HEK293 (cell line): ENCODE measurements around the gene NAP1L4.

ENCODE experiments used
- CTCF ChIA-PET: fragments of 350-600 bp; formaldehyde crosslinking; extraction: SDS; loops from one replicate; lab custom pipeline; 2021; ENCODE audit warnings: antibody characterized with exemption; lab: Yijun Ruan, JAX
- POLR2A ChIA-PET: fragments of 300-600 bp; formaldehyde crosslinking; extraction: SDS; loops from one replicate; lab custom pipeline; 2020; ENCODE audit warnings: antibody characterized with exemption, inconsistent platforms; lab: Yijun Ruan, JAX
- H3K27ac ChIP-seq: fragments of 200-500 bp; sonication (Bioruptor generic); 2 replicates; pipeline ENCODE4 v1.5.1; 2014; ENCODE audit warnings: low read depth, low read length, control low read depth, inconsistent platforms; ENCODE audit errors: extremely low read depth
- H3K36me3 ChIP-seq, 2 experiments: fragments of 200-500 bp in 1 of 2; sonication (Bioruptor generic) in 1 of 2; 1 replicate in 1 of 2; 2 replicates in 1 of 2; pipeline ENCODE4 v1.5.1; 2014 to 2017; ENCODE audit warnings: inconsistent platforms in 2 of 2, low read length in 2 of 2; ENCODE audit not compliant: control insufficient read depth in 2 of 2, insufficient read depth in 1 of 2
- H3K4me1 ChIP-seq: fragments of 200-500 bp; sonication (Bioruptor generic); 2 replicates; pipeline ENCODE4 v1.5.1; 2014; ENCODE audit warnings: mild to moderate bottlenecking, low read length, inconsistent platforms; ENCODE audit not compliant: control insufficient read depth, insufficient read depth
- H3K4me3 ChIP-seq: 2 replicates; pipeline ENCODE4 v1.5.1; 2011; ENCODE audit warnings: low read depth, mild to moderate bottlenecking, control low read depth, low read length, moderate library complexity
- H3K9me3 ChIP-seq: fragments of 200-500 bp; sonication (Bioruptor generic); 2 replicates; pipeline ENCODE4 v1.5.1; 2014; ENCODE audit warnings: low read depth, low read length, inconsistent platforms; ENCODE audit not compliant: control insufficient read depth, insufficient read depth
- YY2 ChIP-seq: fragments of 450-650 bp; formaldehyde crosslinking; IDR thresholded peaks from 2 replicates; pipeline ENCODE4 v1.5.1; 2016; ENCODE audit warnings: missing biosample characterization, missing genetic modification characterization
- ZBTB48 ChIP-seq: fragments of 450-650 bp; formaldehyde crosslinking; IDR thresholded peaks from 2 replicates; pipeline ENCODE4 v1.5.1; 2016; ENCODE audit warnings: missing biosample characterization, missing genetic modification characterization
- ZBTB49 ChIP-seq: fragments of 450-650 bp; formaldehyde crosslinking; IDR thresholded peaks from 2 replicates; pipeline ENCODE4 v1.5.1; 2016; ENCODE audit warnings: missing biosample characterization, missing genetic modification characterization, low read depth
- ZNF2 ChIP-seq: fragments of 450-650 bp; formaldehyde crosslinking; IDR thresholded peaks from 2 replicates; pipeline ENCODE4 v1.5.1; 2016; ENCODE audit warnings: missing biosample characterization, missing genetic modification characterization
- ZNF211 ChIP-seq: fragments of 450-650 bp; formaldehyde crosslinking; IDR thresholded peaks from 2 replicates; pipeline ENCODE4 v1.5.1; 2016; ENCODE audit warnings: low read depth, missing biosample characterization, missing genetic modification characterization
- ZNF391 ChIP-seq: fragments of 450-650 bp; formaldehyde crosslinking; IDR thresholded peaks from 2 replicates; pipeline ENCODE4 v1.5.1; 2016; ENCODE audit warnings: low read depth, missing biosample characterization, missing genetic modification characterization, borderline replicate concordance
- ZNF555 ChIP-seq: fragments of 450-650 bp; formaldehyde crosslinking; conservative IDR thresholded peaks from 2 replicates; pipeline ENCODE4 v1.5.1; 2017; ENCODE audit warnings: missing biosample characterization, mild to moderate bottlenecking, missing genetic modification characterization, inconsistent platforms
- ZNF707 ChIP-seq: fragments of 450-650 bp; formaldehyde crosslinking; IDR thresholded peaks from 2 replicates; pipeline ENCODE4 v1.5.1; 2016; ENCODE audit warnings: missing biosample characterization, missing genetic modification characterization
- ZNF843 ChIP-seq: fragments of 450-650 bp; formaldehyde crosslinking; IDR thresholded peaks from 2 replicates; pipeline ENCODE4 v1.5.1; 2016; ENCODE audit warnings: missing biosample characterization, missing genetic modification characterization

The NAP1L4 gene

DNA sequence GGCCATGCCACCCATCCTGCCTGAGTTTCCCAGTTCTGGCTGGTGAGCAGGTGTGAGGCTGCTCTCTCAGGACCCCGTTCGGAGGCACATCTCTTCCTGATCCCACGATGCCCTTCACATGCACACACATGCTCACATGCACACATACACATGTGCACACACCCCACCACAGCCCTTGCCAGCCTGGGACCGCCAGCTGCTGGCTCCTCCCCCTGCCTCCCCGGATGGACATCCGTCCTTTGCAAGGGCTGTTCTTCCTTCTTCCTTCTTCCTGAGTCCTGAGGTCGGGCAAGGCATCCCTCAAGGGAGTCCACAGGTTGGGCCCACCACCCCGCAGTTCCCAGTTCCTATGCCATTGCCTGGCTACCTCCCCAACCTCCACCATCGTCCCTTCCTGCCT, 96.1 kb downstream of the NAP1L4 start:
- no peaks in the 10 kb centered on the region for H3K36me3 ChIP-seq
- H3K4me3 ChIP-seq = no peak overlapping the region
- no peak for TF ChIP-seq YY2
- TF ChIP-seq ZNF211 (tag by site-specific recombination) = no peak
- no peak for TF ChIP-seq ZNF843 (tag by site-specific recombination)
- TF ChIP-seq ZBTB48 (tag by site-specific recombination) = no peak
- TF ChIP-seq ZBTB49 = no peak
- TF ChIP-seq ZNF555 = no peak
- no peak for TF ChIP-seq ZNF391 (tag by site-specific recombination)
- TF ChIP-seq ZNF2 (tag by site-specific recombination) = no peak
- no peak for TF ChIP-seq ZNF707 (tag by site-specific recombination)
- TF ChIP-seq, all 188 proteins: peak for 0
- ChIA-PET POLR2A (interaction anchor here (2.4 kb wide), 1 partner anchor 33 kb away, joined by 7 read pairs; the partner anchor contains the start of gene PHLDA2), CTCF (interaction anchor here (0.7 to 16.8 kb wide), 3 partner anchors 10 to 363 kb away, joined by 3 to 456 read pairs (median 8); partner anchors contain the start of gene CDKN1C)
- H3K9me3 ChIP-seq = no peaks in the 10 kb centered on the region
- no peaks in the 10 kb centered on the region for H3K4me1 ChIP-seq
- H3K27ac ChIP-seq = no peak overlapping the region
